ENCODE data around the gene GFPT2. TPM values are rescaled to one million over a fixed set of nuclear protein-coding genes. Genes with fewer than 3 reads are reported as not detected.

Gene GFPT2
- total RNA-seq, 4 donors from 2014 or later: 2.1 to 5.5 (median 4.1) TPM

GRCh38 chr5:180340856-180341255, 12.3 kb downstream of the GFPT2 start:
- TF ChIP-seq POLR2A (IDR thresholded peaks at IDR 0.05) (no peak), CTCF (IDR thresholded peaks at IDR 0.05 in 4 of 5, conservative IDR thresholded peaks at IDR 0.05 in 1 of 5) (no peak)
- Histone ChIP-seq H3K4me1 (peaks cover 0 to 4% of the 10 kb centered on the region in 2 donors), H3K27ac (no peak overlapping the region), H3K4me3 (no peak overlapping the region), H3K27me3 (no peaks in the 10 kb centered on the region), H3K36me3 (no peaks in the 10 kb centered on the region), H3K9me3 (no peaks in the 10 kb centered on the region)
- in situ Hi-C loops (cut with MboI; ENCODE audit: low sequenced_read_pairs in 4 of 4): no loop called here
- no peak for ATAC-seq
- DNase-seq: no peak
- intact Hi-C loops (cut with DNase I; ENCODE audit: low total_unique reads): no loop called here

GRCh38 chr5:180339583-180340183, 13.5 kb downstream of the GFPT2 start:
- TF ChIP-seq POLR2A (IDR thresholded peaks at IDR 0.05) (no peak), CTCF (IDR thresholded peaks at IDR 0.05 in 4 of 5, conservative IDR thresholded peaks at IDR 0.05 in 1 of 5) (no peak)
- no peaks in the 10 kb centered on the region for H3K36me3 ChIP-seq
- no peaks in the 10 kb centered on the region for H3K9me3 ChIP-seq
- H3K4me1 ChIP-seq: peaks cover 0 to 4% of the 10 kb centered on the region in 2 donors
- H3K27ac ChIP-seq: no peak overlapping the region
- H3K4me3 ChIP-seq: no peak overlapping the region
- ATAC-seq (no peak), DNase-seq (no peak)
- in situ Hi-C loops (cut with MboI; ENCODE audit: low sequenced_read_pairs in 4 of 4): no loop called here
- intact Hi-C loops (cut with DNase I; ENCODE audit: low total_unique reads): no loop called here
- H3K27me3 ChIP-seq: no peaks in the 10 kb centered on the region

- H3K27me3 ChIP-seq: no peaks in the 10 kb centered on the region
- ATAC-seq: no peak
- H3K27ac ChIP-seq: no peak overlapping the region
- no peaks in the 10 kb centered on the region for H3K9me3 ChIP-seq
- H3K4me1 ChIP-seq: peaks cover 0 to 1% of the 10 kb centered on the region in 2 donors
- H3K36me3 ChIP-seq: no peaks in the 10 kb centered on the region
- TF ChIP-seq POLR2A (IDR thresholded peaks at IDR 0.05): no peak
- TF ChIP-seq CTCF (IDR thresholded peaks at IDR 0.05 in 4 of 5, conservative IDR thresholded peaks at IDR 0.05 in 1 of 5): no peak
- intact Hi-C loops (cut with DNase I; ENCODE audit: low total_unique reads) (no loop called here), in situ Hi-C loops (cut with MboI; ENCODE audit: low sequenced_read_pairs in 4 of 4) (no loop called here)
- H3K4me3 ChIP-seq: no peak overlapping the region
- no peak for DNase-seq
Observed at GRCh38 chr5:180338001-180338707, 15.0 kb downstream of the GFPT2 start.

GRCh38 chr5:180336234-180337020, 16.7 kb downstream of the GFPT2 start:
- Histone ChIP-seq H3K36me3 (no peaks in the 10 kb centered on the region), H3K4me3 (no peak overlapping the region), H3K27me3 (no peaks in the 10 kb centered on the region), H3K9me3 (no peaks in the 10 kb centered on the region), H3K27ac (no peak overlapping the region), H3K4me1 (no peaks in the 10 kb centered on the region)
- TF ChIP-seq CTCF (IDR thresholded peaks at IDR 0.05 in 4 of 5, conservative IDR thresholded peaks at IDR 0.05 in 1 of 5) (no peak), POLR2A (IDR thresholded peaks at IDR 0.05) (no peak)
- in situ Hi-C loops (cut with MboI; ENCODE audit: low sequenced_read_pairs in 4 of 4) (no loop called here), intact Hi-C loops (cut with DNase I; ENCODE audit: low total_unique reads) (no loop called here)
- DNase-seq (no peak), ATAC-seq (no peak)

Data from gastrocnemius medialis (tissue), 4 donors.